SJSA1 (cell line): ENCODE data around the gene OR13D1. TPM values are rescaled to one million over a fixed set of nuclear protein-coding genes. Genes with fewer than 3 reads are reported as not detected.
"Not testable (repeated sequence)": the region's sequence is repeated elsewhere in the genome, so short reads cannot be mapped to it uniquely, and the experiment has no call there.

Experiments used
- DNase-seq, 2 experiments: peaks; one replicate each; pipeline ENCODE4 v3.0.0-alpha.2; 2015 to 2020; ENCODE audit warnings: low spot score in 2 of 2, low read depth in 1 of 2
- H3K27ac ChIP-seq: fragments of 250-450 bp; sonication (Bioruptor Pico); 2 replicates; pipeline ENCODE4 v1.5.1; 2020; ENCODE audit warnings: mild to moderate bottlenecking, moderate library complexity
- H3K27me3 ChIP-seq: fragments of 250-450 bp; sonication (Bioruptor Pico); replicated peaks from 2 replicates; pipeline ENCODE4 v1.5.1; 2020; ENCODE audit warnings: mild to moderate bottlenecking, moderate library complexity
- H3K36me3 ChIP-seq: fragments of 250-450 bp; sonication (Bioruptor Pico); 2 replicates; pipeline ENCODE4 v1.5.1; 2020; ENCODE audit warnings: mild to moderate bottlenecking
- H3K4me1 ChIP-seq: fragments of 250-450 bp; sonication (Bioruptor Pico); replicated peaks from 2 replicates; pipeline ENCODE4 v1.6.1; 2021; ENCODE audit warnings: mild to moderate bottlenecking
- H3K4me3 ChIP-seq: fragments of 250-450 bp; sonication (Bioruptor Pico); 2 replicates; pipeline ENCODE4 v1.5.1; 2020; ENCODE audit warnings: mild to moderate bottlenecking
- H3K9me3 ChIP-seq: fragments of 250-450 bp; sonication (Bioruptor Pico); replicated peaks from 2 replicates; pipeline ENCODE4 v1.5.1; 2020; ENCODE audit warnings: mild to moderate bottlenecking
- total RNA-seq: library from RNA; depleted of rRNA; stranded (reverse); fragments of >200 nt; shearing (Covaris generic); gene quantifications from 2 replicates; pipeline ENCODE4 v1.2.3, GENCODE V29; 2014; rRNA removed

Gene OR13D1, protein sequence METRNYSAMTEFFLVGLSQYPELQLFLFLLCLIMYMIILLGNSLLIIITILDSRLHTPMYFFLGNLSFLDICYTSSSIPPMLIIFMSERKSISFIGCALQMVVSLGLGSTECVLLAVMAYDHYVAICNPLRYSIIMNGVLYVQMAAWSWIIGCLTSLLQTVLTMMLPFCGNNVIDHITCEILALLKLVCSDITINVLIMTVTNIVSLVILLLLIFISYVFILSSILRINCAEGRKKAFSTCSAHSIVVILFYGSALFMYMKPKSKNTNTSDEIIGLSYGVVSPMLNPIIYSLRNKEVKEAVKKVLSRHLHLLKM
- total RNA-seq = not detected in 2 replicates

DNA sequence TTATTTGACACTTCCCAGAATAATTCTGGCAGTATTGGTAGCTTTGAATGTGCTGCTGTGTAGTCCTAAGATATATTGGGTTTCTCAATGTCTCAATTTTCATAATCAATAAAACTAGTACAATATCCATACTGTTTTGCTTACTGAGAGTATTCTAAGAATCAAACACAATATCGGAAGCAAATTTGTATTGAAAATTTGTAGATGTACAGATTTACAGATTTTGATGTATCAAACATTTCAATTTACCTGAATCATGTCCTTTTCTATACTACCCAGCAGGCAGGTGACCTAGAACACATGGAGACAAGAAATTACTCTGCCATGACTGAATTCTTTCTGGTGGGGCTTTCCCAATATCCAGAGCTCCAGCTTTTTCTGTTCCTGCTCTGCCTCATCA, at the start of gene OR13D1:
OR13D1 (plus strand) TSS at position 301 of the 400 bp plus-strand sequence; CDS start at position 301, 0 bp downstream.
- H3K27ac ChIP-seq = no peak within 1 kb of the TSS
- H3K36me3 ChIP-seq = no peaks in the 10 kb centered on the region
- H3K27me3 ChIP-seq = no peaks in the 10 kb centered on the region
- H3K4me3 ChIP-seq = no peak within 1 kb of the TSS
- no peak for DNase-seq
- no peaks in the 10 kb centered on the region for H3K4me1 ChIP-seq
- no peaks in the 10 kb centered on the region for H3K9me3 ChIP-seq

DNA sequence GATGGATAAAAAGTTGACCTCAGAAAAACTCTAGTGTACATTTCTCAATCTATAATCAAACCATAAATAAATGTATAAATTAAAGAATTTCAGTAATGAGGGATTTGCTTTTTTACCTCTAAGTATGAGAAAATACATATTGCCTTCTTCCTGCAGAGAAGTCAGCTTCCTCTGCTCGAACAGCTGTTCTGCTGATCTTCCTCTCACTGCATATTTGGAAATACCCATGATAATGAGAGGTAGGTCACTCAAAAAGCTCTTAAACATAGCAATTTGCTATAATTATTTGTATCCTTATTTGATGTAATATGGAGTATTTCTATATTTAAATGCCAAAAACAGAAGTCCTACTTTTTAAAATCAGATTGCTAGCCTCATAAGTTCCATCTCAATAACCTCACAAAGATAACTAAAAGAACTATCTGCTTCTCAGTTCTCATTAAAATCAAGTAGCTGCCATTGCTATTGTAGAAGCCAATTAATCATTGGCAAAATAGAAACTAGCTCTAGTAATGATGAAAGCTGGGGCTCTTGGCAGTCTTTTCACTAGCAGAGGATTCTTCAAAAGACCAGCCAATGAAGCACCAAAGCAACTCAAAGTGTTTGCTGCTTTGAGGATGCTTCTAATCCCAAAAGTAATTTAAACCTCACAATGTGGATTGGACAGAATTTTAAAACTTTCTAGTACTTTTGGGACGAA, 35.7 kb upstream of the OR13D1 start:
- Histone ChIP-seq H3K27ac (no peak overlapping the region), H3K27me3 (no peaks in the 10 kb centered on the region; the same call in 1 of the 2 replicates), H3K4me3 (no peak overlapping the region), H3K36me3 (no peaks in the 10 kb centered on the region), H3K4me1 (no peaks in the 10 kb centered on the region), H3K9me3 (no peaks in the 10 kb centered on the region)
- no peak for DNase-seq

DNA sequence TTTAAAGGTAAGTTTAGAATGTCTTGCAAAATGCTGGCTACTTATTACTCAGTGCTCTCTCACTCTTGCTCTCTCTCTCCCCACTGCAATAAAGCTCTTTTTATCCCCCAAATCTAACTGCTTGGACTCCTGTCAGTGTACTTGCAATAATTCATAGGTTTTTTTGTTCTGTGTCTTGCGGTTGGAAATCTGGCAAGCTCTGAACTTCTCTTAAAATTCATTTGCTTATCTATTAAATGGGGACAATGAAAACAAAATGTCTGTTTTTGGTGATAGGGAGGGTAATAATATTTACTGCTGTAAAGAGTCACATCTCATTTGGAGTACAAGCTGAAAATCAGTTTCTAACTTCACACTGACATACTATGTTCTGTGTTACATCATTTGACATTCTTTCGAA, 18.7 kb upstream of the OR13D1 start:
- H3K4me1 ChIP-seq = no peaks in the 10 kb centered on the region
- no peak overlapping the region for H3K4me3 ChIP-seq
- H3K27ac ChIP-seq = no peak overlapping the region
- DNase-seq = no peak
- H3K27me3 ChIP-seq = peaks cover 2% of the 10 kb centered on the region; the same call in 1 of the 2 replicates
- H3K9me3 ChIP-seq = no peaks in the 10 kb centered on the region
- no peaks in the 10 kb centered on the region for H3K36me3 ChIP-seq

DNA sequence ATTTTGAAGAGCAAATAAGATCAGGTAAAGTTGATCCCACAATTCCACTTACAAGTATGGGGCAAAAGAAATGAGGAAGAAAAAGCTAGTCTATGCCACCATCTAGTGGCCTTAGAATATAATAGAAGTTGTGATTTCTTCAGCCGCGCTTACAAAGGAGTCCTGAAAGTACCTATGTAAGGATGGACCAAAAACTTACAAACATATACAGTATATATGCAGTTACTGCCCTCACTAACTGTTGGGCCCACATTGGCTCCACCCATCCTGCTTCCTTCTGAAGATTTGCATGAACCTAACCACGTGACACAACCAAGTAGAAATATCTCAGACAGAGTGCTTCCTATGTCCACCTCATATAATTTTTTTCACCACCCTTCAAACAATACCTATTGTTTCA, 11.7 kb upstream of the OR13D1 start:
- H3K27ac ChIP-seq = no peak overlapping the region
- H3K4me3 ChIP-seq = no peak overlapping the region
- H3K36me3 ChIP-seq = no peaks in the 10 kb centered on the region
- peak in 1 of 2 experiments; percentile 15 for DNase-seq
- no peaks in the 10 kb centered on the region for H3K4me1 ChIP-seq
- peaks cover 2% of the 10 kb centered on the region; the same call in 1 of the 2 replicates for H3K27me3 ChIP-seq
- no peaks in the 10 kb centered on the region for H3K9me3 ChIP-seq

DNA sequence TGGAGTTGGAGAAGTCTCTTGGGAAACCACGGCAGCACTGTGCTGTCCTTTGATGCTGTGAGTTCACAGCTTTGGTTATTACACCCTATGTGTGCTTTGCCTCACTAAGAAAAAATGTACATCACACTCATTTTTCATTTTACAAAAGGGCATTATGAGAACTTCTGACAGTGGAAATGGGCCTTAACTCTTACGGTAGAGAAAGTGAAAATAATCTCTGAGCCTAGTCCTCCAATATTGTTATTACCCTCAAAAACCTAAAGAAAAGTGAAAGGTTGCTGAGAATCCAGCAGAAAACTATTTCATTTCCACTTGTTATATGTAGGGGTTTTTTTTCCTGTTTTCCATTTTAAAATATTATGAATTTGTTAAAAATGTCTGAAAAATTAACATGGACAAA, 8.2 kb upstream of the OR13D1 start:
- Histone ChIP-seq H3K4me1 (no peaks in the 10 kb centered on the region), H3K27ac (no peak overlapping the region), H3K4me3 (no peak overlapping the region), H3K9me3 (no peaks in the 10 kb centered on the region), H3K36me3 (no peaks in the 10 kb centered on the region), H3K27me3 (no peaks in the 10 kb centered on the region)
- DNase-seq = no peak

DNA sequence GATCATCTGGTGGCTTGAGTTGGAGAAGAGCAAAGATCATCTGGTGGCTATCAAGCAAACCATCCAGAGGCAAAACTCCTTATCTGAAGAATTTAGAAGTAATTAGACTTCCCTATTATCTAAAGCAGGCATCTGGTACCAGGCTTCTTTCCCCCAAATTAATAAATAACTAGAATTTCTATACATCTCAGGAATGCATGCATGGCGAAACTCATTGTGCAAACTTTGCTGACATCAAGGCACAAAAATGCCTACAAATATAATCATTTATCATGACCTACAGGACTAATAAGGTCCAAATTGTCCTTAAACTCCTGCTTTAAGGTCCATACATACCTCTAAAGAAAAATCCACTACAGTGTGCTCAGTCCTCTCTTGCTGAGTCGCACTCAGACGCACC, 6.0 kb downstream of the OR13D1 start:
- H3K27ac ChIP-seq = no peak overlapping the region
- H3K36me3 ChIP-seq = no peaks in the 10 kb centered on the region
- no peak overlapping the region for H3K4me3 ChIP-seq
- H3K27me3 ChIP-seq = no peaks in the 10 kb centered on the region; the same call in 1 of the 2 replicates
- no peaks in the 10 kb centered on the region for H3K9me3 ChIP-seq
- DNase-seq = no peak
- no peaks in the 10 kb centered on the region for H3K4me1 ChIP-seq

DNA sequence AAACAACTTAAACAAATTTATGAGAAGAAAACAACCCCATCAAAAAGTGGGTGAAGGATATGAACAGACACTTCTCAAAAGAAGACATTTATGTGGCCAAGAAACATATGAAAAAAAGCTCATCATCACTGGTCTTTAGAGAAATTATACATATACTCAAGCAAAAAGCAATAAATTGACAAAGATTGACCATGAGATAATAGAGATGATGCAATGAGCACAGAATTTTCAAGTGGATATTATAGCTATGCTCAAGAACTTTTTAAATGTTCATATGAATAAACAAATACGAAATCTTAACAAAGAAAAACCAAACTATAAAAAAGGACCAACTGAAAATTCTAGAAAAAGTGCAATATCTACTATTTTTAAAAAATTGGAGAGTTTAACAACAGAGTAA, 14.4 kb downstream of the OR13D1 start:
- H3K9me3 ChIP-seq, H3K4me3 ChIP-seq, H3K4me1 ChIP-seq, H3K36me3 ChIP-seq, H3K27me3 ChIP-seq, H3K27ac ChIP-seq, DNase-seq: not testable (repeated sequence)

DNA sequence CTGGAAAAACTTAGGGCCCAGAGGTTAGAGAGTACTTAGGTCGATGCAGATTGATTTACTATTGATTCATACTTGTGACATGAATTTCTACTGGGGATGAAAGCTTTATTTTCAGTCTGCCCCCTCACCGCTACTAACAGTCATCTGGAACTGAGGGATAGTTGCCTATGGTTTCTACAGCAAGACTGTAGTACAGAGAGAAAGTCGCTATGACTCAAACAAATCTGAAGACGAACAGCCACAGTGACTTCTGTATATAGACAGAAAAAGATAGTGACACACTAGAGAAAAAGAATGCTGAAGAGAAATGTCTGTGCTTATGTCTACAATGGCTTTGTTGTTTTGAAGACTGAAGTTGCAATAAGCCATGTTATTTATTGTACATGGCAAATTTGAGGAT, 17.3 kb downstream of the OR13D1 start:
- H3K27me3 ChIP-seq = peaks cover 12% of the 10 kb centered on the region; the same call in 1 of the 2 replicates
- no peak overlapping the region for H3K4me3 ChIP-seq
- no peaks in the 10 kb centered on the region for H3K36me3 ChIP-seq
- H3K4me1 ChIP-seq = no peaks in the 10 kb centered on the region
- no peak for DNase-seq
- no peaks in the 10 kb centered on the region for H3K9me3 ChIP-seq
- no peak overlapping the region for H3K27ac ChIP-seq

DNA sequence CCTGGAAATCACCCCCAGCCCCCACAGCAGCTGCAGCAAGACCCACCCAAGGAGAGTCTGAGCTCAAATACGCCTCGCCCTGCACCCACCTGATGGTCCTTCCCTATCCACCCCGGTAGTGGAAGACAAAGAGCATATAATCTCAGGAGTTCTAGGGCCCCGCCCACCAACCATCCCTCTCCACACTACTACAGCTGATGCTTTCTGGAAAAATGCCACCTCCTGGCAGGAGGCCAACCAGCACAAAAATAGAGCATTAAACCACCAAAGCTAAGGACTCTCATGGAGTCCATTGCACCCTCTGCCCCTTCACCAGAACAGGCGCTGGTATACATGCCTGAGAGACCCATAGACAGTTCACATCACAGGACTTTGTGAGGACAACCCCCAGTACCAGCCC, 30.7 kb downstream of the OR13D1 start:
- no peak overlapping the region for H3K4me3 ChIP-seq
- no peak for DNase-seq

DNA sequence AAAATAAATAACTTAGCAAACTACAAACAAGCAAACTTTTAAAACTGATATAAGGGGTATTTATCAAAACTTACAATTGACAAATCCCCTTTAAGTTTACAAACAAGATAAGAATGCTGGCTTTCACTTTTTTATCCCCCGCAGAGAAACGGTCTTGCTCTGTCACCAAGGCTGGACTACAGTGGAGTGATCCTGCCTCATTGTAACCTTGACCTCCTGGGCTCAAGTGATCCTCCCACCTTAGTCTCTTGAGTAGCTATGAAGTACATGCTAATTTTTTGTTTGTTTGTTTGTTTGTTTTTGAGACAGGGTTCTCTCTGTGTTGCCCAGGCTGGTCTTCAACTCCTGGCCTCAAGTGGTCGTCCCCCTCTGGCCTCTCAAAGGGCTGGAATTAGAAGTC, 44.1 kb downstream of the OR13D1 start:
- H3K9me3 ChIP-seq = no peaks in the 10 kb centered on the region
- peaks cover 7% of the 10 kb centered on the region; the same call in 1 of the 2 replicates for H3K4me1 ChIP-seq
- DNase-seq = no peak
- no peaks in the 10 kb centered on the region; the same call in 1 of the 2 replicates for H3K27me3 ChIP-seq
- H3K27ac ChIP-seq = no peak overlapping the region
- H3K36me3 ChIP-seq = no peaks in the 10 kb centered on the region
- no peak overlapping the region for H3K4me3 ChIP-seq

More for the DNA sequence above, 30.7 kb downstream of the OR13D1 start:
- Histone ChIP-seq H3K27me3 (no peaks in the 10 kb centered on the region), H3K4me1 (no peaks in the 10 kb centered on the region), H3K36me3 (no peaks in the 10 kb centered on the region), H3K9me3 (no peaks in the 10 kb centered on the region), H3K27ac (no peak overlapping the region)

DNA sequence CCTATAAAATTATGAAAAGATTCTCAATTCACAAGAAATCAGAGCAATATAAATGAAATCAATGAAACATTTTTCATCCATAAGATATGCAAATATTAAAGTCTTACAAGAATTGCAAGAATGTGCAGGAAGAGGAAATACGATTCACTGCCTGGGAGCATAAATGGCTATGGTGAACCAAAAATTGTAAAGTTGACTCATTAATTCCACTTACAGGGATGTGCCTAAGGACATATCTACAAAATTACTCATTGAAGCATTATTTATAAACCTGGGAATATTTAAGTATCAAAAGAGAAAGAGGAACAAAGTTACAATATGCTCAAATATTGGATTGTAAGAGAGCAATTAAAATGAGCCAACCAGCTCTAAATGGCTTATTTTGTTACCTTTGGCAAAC, 46.3 kb downstream of the OR13D1 start:
- Histone ChIP-seq H3K27ac (no peak overlapping the region), H3K36me3 (no peaks in the 10 kb centered on the region), H3K4me3 (no peak overlapping the region), H3K4me1 (peaks cover 7% of the 10 kb centered on the region; the same call in 1 of the 2 replicates), H3K27me3 (no peaks in the 10 kb centered on the region), H3K9me3 (no peaks in the 10 kb centered on the region)
- no peak for DNase-seq

DNA sequence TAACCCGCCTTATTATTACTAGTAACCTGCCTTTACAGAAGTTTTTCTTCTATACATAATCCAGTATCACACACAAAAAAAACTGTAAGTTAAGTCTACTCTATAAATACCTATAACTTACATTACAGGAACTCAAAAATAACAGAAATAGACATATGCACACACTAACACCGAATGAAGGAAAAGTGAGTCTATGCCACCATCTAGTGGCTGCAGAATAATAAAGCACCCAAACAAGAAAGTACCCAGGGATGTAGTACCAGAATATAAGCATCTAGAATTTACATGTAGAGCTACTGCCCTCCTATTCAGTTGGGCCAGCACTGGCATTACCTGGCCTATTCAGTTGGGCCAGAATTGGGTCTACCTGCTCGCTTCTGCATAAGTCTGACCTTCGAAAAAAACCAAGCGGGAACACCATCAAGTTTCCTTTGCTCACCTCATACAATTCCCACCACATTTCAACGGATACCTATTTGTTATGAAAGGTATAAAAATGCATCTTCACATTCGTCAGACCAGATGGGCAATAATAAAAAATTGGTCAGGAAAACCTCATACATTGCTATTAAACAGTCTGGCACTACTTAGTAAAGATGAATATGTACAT, 49.2 kb downstream of the OR13D1 start:
- DNase-seq = peak in 1 of 2 experiments; percentile 27
- H3K27ac ChIP-seq = no peak overlapping the region
- no peak overlapping the region for H3K4me3 ChIP-seq
- H3K4me1 ChIP-seq = peaks cover 13% of the 10 kb centered on the region; the same call in 1 of the 2 replicates
- H3K27me3 ChIP-seq = no peaks in the 10 kb centered on the region
- H3K36me3 ChIP-seq = peaks cover 7% of the 10 kb centered on the region; the same call in 1 of the 2 replicates
- H3K9me3 ChIP-seq = no peaks in the 10 kb centered on the region
